Mucosa of descending colon (tissue), 3 donors: ENCODE data around the gene KSR1. TPM values are rescaled to one million over a fixed set of nuclear protein-coding genes. Genes with fewer than 3 reads are reported as not detected.

ENCODE experiments used
- ATAC-seq: fragments of 200-7000 bp; cut with Tn5 transposase; one replicate; pipeline ENCODE4 v1.9.1; 2020; ENCODE audit warnings: mild to moderate bottlenecking, moderate library complexity
- DNase-seq, 3 donors: peaks; one replicate each; pipeline ENCODE4 v3.0.0-alpha.2; 2020
- H3K36me3 ChIP-seq: fragments of 200-600 bp; one replicate; pipeline ENCODE4 v1.8.0; 2021; ENCODE audit warnings: low read depth, mild to moderate bottlenecking
- H3K4me1 ChIP-seq: fragments of 200-600 bp; one replicate; pipeline ENCODE4 v1.8.0; 2021; ENCODE audit warnings: low read depth, mild to moderate bottlenecking
- H3K4me3 ChIP-seq: fragments of 200-600 bp; one replicate; pipeline ENCODE4 v1.8.0; 2021; ENCODE audit warnings: mild to moderate bottlenecking
- H3K9me3 ChIP-seq: fragments of 200-600 bp; one replicate; pipeline ENCODE4 v1.8.0; 2021; ENCODE audit warnings: mild to moderate bottlenecking
- CTCF ChIP-seq: fragments of 200-600 bp; IDR thresholded peaks from one replicate; pipeline ENCODE4 v1.8.0; 2022; ENCODE audit warnings: antibody characterized with exemption, mild to moderate bottlenecking
- intact Hi-C, 2 donors: fragments of 100-400 bp; cut with DNase I in 1 of 2; cut with micrococcal nuclease in 1 of 2; formaldehyde crosslinking; loops; one replicate each; pipeline versions ENCODE4 v1.11.0 to v1.11.1; 2022; cut with DNase I, micrococcal nuclease
- total RNA-seq, 3 donors: library from RNA; stranded (reverse); fragmentation: NEBNext Ultra II Directional in 2 of 3; extraction: Animal tissue kit (Norgen Biotek cat#: 25700) in 2 of 3; gene quantifications; one replicate each; pipeline versions ENCODE4 v1.2.1 to v1.2.4, GENCODE V29; 2021 to 2023
- donor health status: DM: no; HTN: no; CAD: no; lungs with moderate emphysema.
- donor health status: DM: no; HTN: no; CAD: no.
- donor health status: DM: no; HTN: yes; CAD: no.

Gene KSR1
- total RNA-seq, 3 donors from 2014 or later: 20.5 to 50.4 (median 21.3) TPM

- ATAC-seq (no peak), DNase-seq (no peak)
- Histone ChIP-seq H3K36me3 (no peaks in the 10 kb centered on the region), H3K9me3 (peaks cover 7% of the 10 kb centered on the region), H3K4me1 (no peaks in the 10 kb centered on the region), H3K4me3 (no peak overlapping the region)
- intact Hi-C loops: no loop called here
- no peak for TF ChIP-seq CTCF
These were observed 48.1 kb downstream of the KSR1 start for GRCh38 chr17:27504188-27504995.

GRCh38 chr17:27506348-27507218 is 50.3 kb downstream of the KSR1 start:
- intact Hi-C loops: no loop called here
- DNase-seq (no peak), ATAC-seq (no peak)
- TF ChIP-seq CTCF: no peak
- H3K4me1 ChIP-seq: no peaks in the 10 kb centered on the region
- H3K9me3 ChIP-seq: peaks cover 3% of the 10 kb centered on the region
- no peaks in the 10 kb centered on the region for H3K36me3 ChIP-seq
- H3K4me3 ChIP-seq: no peak overlapping the region

- H3K4me1 ChIP-seq: no peaks in the 10 kb centered on the region
- intact Hi-C loops: loop anchor here in 1 of 2 donors (10.0 kb wide), 1 partner anchor 53 kb away; no protein-coding TSS in a partner anchor
- H3K4me3 ChIP-seq: no peak overlapping the region
- DNase-seq (no peak), ATAC-seq (no peak)
- H3K9me3 ChIP-seq: no peaks in the 10 kb centered on the region
- no peak for TF ChIP-seq CTCF
- no peaks in the 10 kb centered on the region for H3K36me3 ChIP-seq
These were observed 55.1 kb downstream of the KSR1 start for GRCh38 chr17:27511168-27511883.

GRCh38 chr17:27512031-27512430 is 55.8 kb downstream of the KSR1 start:
- Histone ChIP-seq H3K9me3 (no peaks in the 10 kb centered on the region), H3K4me3 (no peak overlapping the region), H3K36me3 (no peaks in the 10 kb centered on the region), H3K4me1 (no peaks in the 10 kb centered on the region)
- DNase-seq (no peak), ATAC-seq (no peak)
- TF ChIP-seq CTCF: no peak
- intact Hi-C loops: loop anchor here in 1 of 2 donors (10.0 kb wide), 1 partner anchor 53 kb away; no protein-coding TSS in a partner anchor
